ENCODE results near the gene RIMBP3B.
"Not testable (repeated sequence)": the region's sequence is repeated elsewhere in the genome, so short reads cannot be mapped to it uniquely, and the experiment has no call there.

- not testable (repeated sequence) for TF ChIP-seq CTCF, POLR2A (IDR thresholded peaks at IDR 0.05)
Observed at GRCh38 chr22:21407792-21408191, 24.2 kb downstream of the RIMBP3B start.
